CD14-positive monocyte (primary cell): ENCODE data around the gene ZFPM1. TPM values are rescaled to one million over a fixed set of nuclear protein-coding genes. Genes with fewer than 3 reads are reported as not detected.
A peak's percentile ranks its signal among the peaks of the same experiment; 100 is the strongest.

Experiments
- DNase-seq, 3 donors: peaks; one replicate each; pipeline ENCODE4 v3.0.0-alpha.2; 2011 to 2022
- H2AFZ ChIP-seq: 2 replicates; pipeline ENCODE4 v1.6.0; 2012; ENCODE audit warnings: mild to moderate bottlenecking, low read depth, low read length, inconsistent platforms; ENCODE audit not compliant: insufficient read depth, poor library complexity, severe bottlenecking
- H3K27ac ChIP-seq, 2 donors: 1 replicate in 1 of 2; 2 replicates in 1 of 2; pipeline ENCODE4 v1.5.1; 2012 to 2013; ENCODE audit warnings: low read length in 2 of 2, control low read depth in 1 of 2, inconsistent platforms in 1 of 2, low read depth in 1 of 2, mild to moderate bottlenecking in 1 of 2
- H3K27me3 ChIP-seq, 2 donors: one replicate each; pipeline versions ENCODE4 v1.6.0 to v1.6.1; 2011 to 2013; ENCODE audit warnings: low read length in 2 of 2; ENCODE audit not compliant: control insufficient read depth in 2 of 2, insufficient read depth in 2 of 2
- H3K36me3 ChIP-seq, 2 donors: replicated peaks in 1 of 2; 1 replicate in 1 of 2; 2 replicates in 1 of 2; pipeline versions ENCODE4 v1.5.1 to v1.6.1; 2012 to 2013; ENCODE audit warnings: low read length in 2 of 2, control low read depth in 1 of 2, inconsistent platforms in 1 of 2, mild to moderate bottlenecking in 1 of 2; ENCODE audit not compliant: insufficient read depth in 2 of 2, control insufficient read depth in 1 of 2
- H3K4me1 ChIP-seq, 2 donors: 1 replicate in 1 of 2; 2 replicates in 1 of 2; pipeline versions ENCODE4 v1.5.1 to v1.6.1; 2012 to 2013; ENCODE audit warnings: low read length in 2 of 2, control low read depth in 1 of 2, inconsistent platforms in 1 of 2, mild to moderate bottlenecking in 1 of 2, moderate library complexity in 1 of 2; ENCODE audit not compliant: insufficient read depth in 2 of 2, control insufficient read depth in 1 of 2
- H3K4me2 ChIP-seq: replicated peaks from 2 replicates; pipeline ENCODE3; 2012; ENCODE audit warnings: low read length, moderate library complexity, mild to moderate bottlenecking; ENCODE audit not compliant: poor library complexity, severe bottlenecking; ENCODE audit errors: extremely low read depth
- H3K4me3 ChIP-seq, 3 experiments: fragments of 200-600 bp in 1 of 3; sonication (generic) in 1 of 3; replicated peaks in 1 of 3; 1 replicate in 2 of 3; 2 replicates in 1 of 3; pipeline ENCODE4 v1.5.1; 2011 to 2013; ENCODE audit warnings: low read length in 3 of 3, mild to moderate bottlenecking in 3 of 3, control low read depth in 2 of 3, low read depth in 2 of 3, inconsistent platforms in 1 of 3, moderate library complexity in 1 of 3
- H3K79me2 ChIP-seq: 2 replicates; pipeline ENCODE4 v1.6.0; 2012; ENCODE audit warnings: mild to moderate bottlenecking, control low read depth, inconsistent platforms, low read length, moderate library complexity; ENCODE audit not compliant: insufficient read depth
- H3K9ac ChIP-seq: 2 replicates; pipeline ENCODE4 v1.6.0; 2017; ENCODE audit warnings: low read length, mild to moderate bottlenecking; ENCODE audit not compliant: insufficient read depth, poor library complexity, severe bottlenecking
- H3K9me3 ChIP-seq, 2 donors: replicated peaks in 1 of 2; 1 replicate in 1 of 2; 2 replicates in 1 of 2; pipeline versions ENCODE4 v1.5.1 to v1.6.1; 2012 to 2013; ENCODE audit warnings: low read length in 2 of 2, control low read depth in 1 of 2; ENCODE audit not compliant: control insufficient read depth in 1 of 2, insufficient read depth in 1 of 2
- H4K20me1 ChIP-seq: 2 replicates; pipeline ENCODE4 v1.6.0; 2012; ENCODE audit warnings: mild to moderate bottlenecking, low read length, control low read depth, moderate library complexity; ENCODE audit not compliant: insufficient read depth
- H3K27ac Mint-ChIP-seq, 7 donors: one replicate each; pipeline ENCODE4 v1.8.0; 2020; ENCODE audit warnings: mild to moderate bottlenecking in 7 of 7, mixed read lengths in 7 of 7, moderate library complexity in 6 of 7, inconsistent platforms in 2 of 7
- H3K27me3 Mint-ChIP-seq, 3 donors: one replicate each; pipeline ENCODE4 v1.8.0; 2021 to 2022; ENCODE audit warnings: low read depth in 3 of 3, mild to moderate bottlenecking in 3 of 3, mixed read lengths in 3 of 3, moderate library complexity in 3 of 3, inconsistent platforms in 1 of 3
- H3K36me3 Mint-ChIP-seq, 2 donors: one replicate each; pipeline ENCODE4 v1.8.0; 2020; ENCODE audit warnings: mixed read lengths in 2 of 2, inconsistent platforms in 1 of 2, mild to moderate bottlenecking in 1 of 2
- H3K4me1 Mint-ChIP-seq: one replicate; pipeline ENCODE4 v1.8.0; 2020; ENCODE audit warnings: mild to moderate bottlenecking, mixed read lengths
- H3K4me3 Mint-ChIP-seq, 2 donors: one replicate each; pipeline ENCODE4 v1.8.0; 2020; ENCODE audit warnings: mild to moderate bottlenecking in 2 of 2, mixed read lengths in 2 of 2, moderate library complexity in 1 of 2
- H3K9me3 Mint-ChIP-seq, 7 donors: one replicate each; pipeline ENCODE4 v1.8.0; 2020 to 2022; ENCODE audit warnings: mixed read lengths in 7 of 7, mild to moderate bottlenecking in 6 of 7, moderate library complexity in 6 of 7, inconsistent platforms in 2 of 7
- WGBS: methylation state at CpG from one replicate; pipeline ENCODE4 v1.1.5; 2013; ENCODE audit warnings: missing lambda C conversion rate; ENCODE audit not compliant: insufficient coverage; 5-methylcytosine and 5-hydroxymethylcytosine counted together
- intact Hi-C, 2 donors: fragments of 100-400 bp; cut with micrococcal nuclease; formaldehyde crosslinking; loops; one replicate each; pipeline versions ENCODE4 v1.15.0 to v1.15.1; 2023
- polyA plus RNA-seq, 3 donors: library from polyadenylated mRNA; depleted of rRNA in 1 of 3; unstranded in 2 of 3; stranded (reverse) in 1 of 3; fragments of 300-500 nt in 2 of 3; fragments of >200 nt in 1 of 3; fragmentation: Illumina TruSeq in 2 of 3; gene quantifications; 1 replicate in 2 of 3; 2 replicates in 1 of 3; pipeline ENCODE4 v1.2.3, GENCODE V29; 2012 to 2021
- TF ChIP-seq, protein P1 (sequence below): fragments of 200-600 bp; IDR thresholded peaks from one replicate; pipeline ENCODE4 v1.8.0; 2022; ENCODE audit warnings: antibody characterized with exemption, mild to moderate bottlenecking

ZFPM1 gene
- polyA plus RNA-seq, 3 donors, result 0.04 to 0.19 (median 0.12) TPM

DNA sequence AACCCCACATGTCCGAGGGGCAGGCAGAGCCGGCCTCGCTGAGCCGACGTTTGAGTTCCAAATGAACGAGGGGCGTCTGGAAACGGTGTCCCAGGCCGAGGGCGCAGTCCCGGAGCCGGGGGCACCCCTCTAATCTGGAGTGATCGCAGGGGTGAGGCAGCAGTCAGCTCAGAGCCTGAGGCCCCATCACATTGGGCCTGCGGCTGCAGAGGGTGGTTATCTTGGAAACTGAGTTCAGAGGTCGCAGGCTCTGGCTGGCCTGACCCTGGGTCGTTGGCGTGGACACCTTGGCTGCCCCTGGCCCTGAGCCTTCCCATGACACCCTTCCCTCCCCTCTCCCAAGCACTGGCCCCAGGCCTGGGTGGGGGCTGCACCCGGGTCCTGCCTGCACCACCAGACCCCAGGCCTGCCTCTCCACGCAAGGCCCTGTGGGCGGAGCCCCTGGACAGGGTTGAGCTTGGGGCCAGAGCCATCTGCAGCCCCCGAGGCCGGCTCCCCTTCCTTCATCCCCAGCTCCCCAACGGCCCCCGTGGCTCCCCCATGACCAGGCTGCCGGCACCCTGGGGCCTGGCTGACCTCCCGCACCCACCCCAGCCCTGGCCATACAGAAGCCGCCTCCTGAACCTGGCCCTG is 45.6 kb downstream of the ZFPM1 start:
- Mint-ChIP-seq H3K9me3 (no peaks in the 10 kb centered on the region), H3K27ac (no peak overlapping the region), H3K36me3 (no peaks in the 10 kb centered on the region), H3K4me3 (no peak overlapping the region), H3K4me1 (no peaks in the 10 kb centered on the region), H3K27me3 (peaks cover 2 to 18% (median 4%) of the 10 kb centered on the region in 3 donors)
- intact Hi-C loops, result loop anchor here in 1 of 2 donors (10.0 kb wide), 1 partner anchor 124 kb away; no protein-coding TSS in a partner anchor
- no peak overlapping the region for H3K9ac ChIP-seq
- no peak for DNase-seq
- H3K4me1 ChIP-seq, result no peaks in the 10 kb centered on the region
- no peaks in the 10 kb centered on the region for H3K9me3 ChIP-seq
- H3K27ac ChIP-seq, result no peak overlapping the region
- TF ChIP-seq, protein P1, sequence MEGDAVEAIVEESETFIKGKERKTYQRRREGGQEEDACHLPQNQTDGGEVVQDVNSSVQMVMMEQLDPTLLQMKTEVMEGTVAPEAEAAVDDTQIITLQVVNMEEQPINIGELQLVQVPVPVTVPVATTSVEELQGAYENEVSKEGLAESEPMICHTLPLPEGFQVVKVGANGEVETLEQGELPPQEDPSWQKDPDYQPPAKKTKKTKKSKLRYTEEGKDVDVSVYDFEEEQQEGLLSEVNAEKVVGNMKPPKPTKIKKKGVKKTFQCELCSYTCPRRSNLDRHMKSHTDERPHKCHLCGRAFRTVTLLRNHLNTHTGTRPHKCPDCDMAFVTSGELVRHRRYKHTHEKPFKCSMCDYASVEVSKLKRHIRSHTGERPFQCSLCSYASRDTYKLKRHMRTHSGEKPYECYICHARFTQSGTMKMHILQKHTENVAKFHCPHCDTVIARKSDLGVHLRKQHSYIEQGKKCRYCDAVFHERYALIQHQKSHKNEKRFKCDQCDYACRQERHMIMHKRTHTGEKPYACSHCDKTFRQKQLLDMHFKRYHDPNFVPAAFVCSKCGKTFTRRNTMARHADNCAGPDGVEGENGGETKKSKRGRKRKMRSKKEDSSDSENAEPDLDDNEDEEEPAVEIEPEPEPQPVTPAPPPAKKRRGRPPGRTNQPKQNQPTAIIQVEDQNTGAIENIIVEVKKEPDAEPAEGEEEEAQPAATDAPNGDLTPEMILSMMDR, result no peak
- no peaks in the 10 kb centered on the region for H3K27me3 ChIP-seq
- H3K36me3 ChIP-seq, result no peaks in the 10 kb centered on the region
- H3K79me2 ChIP-seq, result no peaks in the 10 kb centered on the region
- no peak overlapping the region for H2AFZ ChIP-seq
- H4K20me1 ChIP-seq, result no peaks in the 10 kb centered on the region
- H3K4me3 ChIP-seq, result no peak overlapping the region
- H3K4me2 ChIP-seq, result no peak overlapping the region
- WGBS, result 92% methylated on average over 21 of the region's 27 CpGs

DNA sequence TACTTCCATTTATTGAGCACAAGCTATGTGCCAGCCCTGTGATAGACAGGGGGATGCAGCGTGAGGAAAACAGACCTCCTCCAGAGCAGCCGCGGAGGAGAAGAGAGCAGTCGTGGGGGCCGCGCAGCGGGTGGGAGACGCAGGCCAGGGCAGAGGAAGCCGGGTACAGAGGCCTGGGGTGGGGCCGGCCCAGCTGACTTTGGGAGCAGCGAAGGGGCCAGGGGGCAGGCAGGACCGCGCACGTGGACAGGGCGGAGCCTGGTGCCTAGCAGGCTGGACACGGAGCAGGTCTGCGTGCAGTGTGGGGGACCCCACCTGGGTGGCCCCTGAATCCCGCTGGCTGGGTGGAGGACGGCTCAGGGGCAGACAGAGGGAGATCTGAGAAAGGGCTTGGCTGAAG is 46.2 kb downstream of the ZFPM1 start:
- H3K4me1 Mint-ChIP-seq, result no peaks in the 10 kb centered on the region
- WGBS, result 44% methylated on average over 13 of the region's 19 CpGs
- Histone ChIP-seq H3K27ac (no peak overlapping the region), H3K9me3 (no peaks in the 10 kb centered on the region), H4K20me1 (no peaks in the 10 kb centered on the region), H3K4me1 (no peaks in the 10 kb centered on the region), H3K27me3 (no peaks in the 10 kb centered on the region), H3K4me2 (no peak overlapping the region), H3K36me3 (no peaks in the 10 kb centered on the region), H3K9ac (no peak overlapping the region), H2AFZ (no peak overlapping the region), H3K79me2 (no peaks in the 10 kb centered on the region), H3K4me3 (no peak overlapping the region)
- peaks cover 2 to 18% (median 4%) of the 10 kb centered on the region in 3 donors for H3K27me3 Mint-ChIP-seq
- intact Hi-C loops, result loop anchor here in 1 of 2 donors (10.0 kb wide), 1 partner anchor 124 kb away; no protein-coding TSS in a partner anchor
- peak overlapping the region in 1 of 2 donors; percentile 28 for H3K4me3 Mint-ChIP-seq
- no peak for DNase-seq
- TF ChIP-seq, protein P1, result no peak
- no peaks in the 10 kb centered on the region for H3K36me3 Mint-ChIP-seq
- H3K9me3 Mint-ChIP-seq, result no peaks in the 10 kb centered on the region
- no peak overlapping the region for H3K27ac Mint-ChIP-seq
